ENCODE results near the gene SLC12A5. TPM values are rescaled to one million over a fixed set of nuclear protein-coding genes. Genes with fewer than 3 reads are reported as not detected.

SLC12A5 gene
- total RNA-seq, 1 donor from 2014 or later = 5.1 TPM

DNA sequence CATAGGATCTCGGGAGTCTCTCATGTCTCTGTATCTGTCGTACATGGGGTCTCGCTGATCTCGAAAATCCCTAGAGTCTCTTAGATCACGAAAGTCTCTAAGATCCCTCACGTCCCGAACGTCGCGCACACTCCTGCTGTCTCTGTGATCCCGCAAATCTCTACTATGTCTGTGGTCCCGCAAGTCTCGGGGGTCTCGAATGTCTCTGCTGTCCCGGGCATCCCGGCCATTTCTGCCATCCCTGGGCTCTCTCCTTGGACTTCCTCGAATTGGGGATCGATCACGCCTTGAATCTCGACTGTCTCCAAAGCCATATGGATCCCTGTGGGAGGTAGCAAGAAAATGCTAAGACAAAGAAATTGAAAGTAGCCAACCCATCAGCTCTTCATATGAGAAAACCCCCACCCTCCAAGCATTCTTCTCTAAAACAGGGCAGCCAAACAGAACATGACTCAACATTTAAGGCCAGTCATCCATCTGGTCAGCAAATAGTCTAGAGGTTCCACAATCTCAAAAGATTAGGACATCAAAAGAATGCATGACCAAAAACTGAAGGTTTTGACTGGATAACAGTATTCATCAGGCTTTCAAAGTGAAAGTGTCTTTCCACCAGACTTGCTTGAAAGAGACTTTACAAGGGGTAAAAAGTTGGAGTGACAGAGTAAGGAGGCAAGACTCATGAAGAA, 41.3 kb downstream of the SLC12A5 start:
- TF ChIP-seq, protein P1, sequence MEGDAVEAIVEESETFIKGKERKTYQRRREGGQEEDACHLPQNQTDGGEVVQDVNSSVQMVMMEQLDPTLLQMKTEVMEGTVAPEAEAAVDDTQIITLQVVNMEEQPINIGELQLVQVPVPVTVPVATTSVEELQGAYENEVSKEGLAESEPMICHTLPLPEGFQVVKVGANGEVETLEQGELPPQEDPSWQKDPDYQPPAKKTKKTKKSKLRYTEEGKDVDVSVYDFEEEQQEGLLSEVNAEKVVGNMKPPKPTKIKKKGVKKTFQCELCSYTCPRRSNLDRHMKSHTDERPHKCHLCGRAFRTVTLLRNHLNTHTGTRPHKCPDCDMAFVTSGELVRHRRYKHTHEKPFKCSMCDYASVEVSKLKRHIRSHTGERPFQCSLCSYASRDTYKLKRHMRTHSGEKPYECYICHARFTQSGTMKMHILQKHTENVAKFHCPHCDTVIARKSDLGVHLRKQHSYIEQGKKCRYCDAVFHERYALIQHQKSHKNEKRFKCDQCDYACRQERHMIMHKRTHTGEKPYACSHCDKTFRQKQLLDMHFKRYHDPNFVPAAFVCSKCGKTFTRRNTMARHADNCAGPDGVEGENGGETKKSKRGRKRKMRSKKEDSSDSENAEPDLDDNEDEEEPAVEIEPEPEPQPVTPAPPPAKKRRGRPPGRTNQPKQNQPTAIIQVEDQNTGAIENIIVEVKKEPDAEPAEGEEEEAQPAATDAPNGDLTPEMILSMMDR (conservative IDR thresholded peaks at IDR 0.05) = no peak
- Mint-ChIP-seq H3K4me3 (no peak overlapping the region), H3K9me3 (no peaks in the 10 kb centered on the region), H3K27ac (no peak overlapping the region), H3K36me3 (peaks cover 22% of the 10 kb centered on the region), H3K4me1 (ENCODE audit: unreplicated experiment) (peaks cover 15% of the 10 kb centered on the region), H3K27me3 (no peaks in the 10 kb centered on the region)
- DNase-seq (ENCODE audit: extremely low spot score, unreplicated experiment) = no peak

DNA sequence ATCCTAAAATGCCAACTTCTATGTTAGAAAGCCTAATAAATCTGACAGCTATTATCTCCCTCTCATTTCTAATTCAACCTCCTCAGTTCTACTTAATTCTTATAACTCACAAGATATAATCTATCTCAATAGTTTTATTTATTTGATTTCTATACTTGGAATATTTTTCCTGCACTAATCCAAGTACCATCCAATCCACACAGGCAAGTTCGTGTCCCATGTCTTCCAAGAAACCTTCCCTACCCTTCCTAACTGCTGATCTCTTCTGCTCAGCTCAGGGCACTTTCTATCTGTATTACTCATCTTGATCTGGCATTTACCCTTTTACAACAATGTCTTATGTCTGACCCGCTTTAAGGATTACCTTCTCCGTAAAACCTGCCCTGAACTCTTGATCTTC, 42.6 kb downstream of the SLC12A5 start:
- Mint-ChIP-seq H3K27ac (no peak overlapping the region), H3K9me3 (no peaks in the 10 kb centered on the region), H3K4me1 (ENCODE audit: unreplicated experiment) (peaks cover 15% of the 10 kb centered on the region), H3K36me3 (peaks cover 17% of the 10 kb centered on the region), H3K4me3 (no peak overlapping the region), H3K27me3 (no peaks in the 10 kb centered on the region)
- TF ChIP-seq, protein P1 (conservative IDR thresholded peaks at IDR 0.05) = no peak
- DNase-seq (ENCODE audit: extremely low spot score, unreplicated experiment) = no peak

DNA sequence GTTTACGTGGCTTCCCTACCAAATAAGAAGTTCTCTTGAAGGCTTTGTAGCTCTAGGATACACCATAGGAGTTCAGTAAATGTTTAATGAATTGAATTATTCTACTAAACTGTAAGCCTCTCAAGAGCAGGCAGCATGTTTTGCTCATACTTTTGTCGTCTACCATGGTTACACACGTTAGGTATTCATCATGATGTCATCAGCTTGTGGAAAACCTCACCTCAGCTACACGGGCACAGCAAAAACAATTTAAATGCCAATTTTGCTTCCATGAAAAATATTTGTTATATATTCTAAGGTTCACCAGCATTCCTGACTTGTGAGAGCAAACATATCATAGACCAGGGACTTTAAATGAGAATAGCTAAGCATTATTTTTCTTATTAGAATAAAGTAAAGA, 44.0 kb downstream of the SLC12A5 start:
- H3K4me3 Mint-ChIP-seq = no peak overlapping the region
- no peak for DNase-seq (ENCODE audit: extremely low spot score, unreplicated experiment)
- no peaks in the 10 kb centered on the region for H3K27me3 Mint-ChIP-seq
- peaks cover 15% of the 10 kb centered on the region for H3K4me1 Mint-ChIP-seq (ENCODE audit: unreplicated experiment)
- no peak overlapping the region for H3K27ac Mint-ChIP-seq
- H3K9me3 Mint-ChIP-seq = no peaks in the 10 kb centered on the region
- H3K36me3 Mint-ChIP-seq = peaks cover 14% of the 10 kb centered on the region
- TF ChIP-seq, protein P1 (conservative IDR thresholded peaks at IDR 0.05) = no peak

DNA sequence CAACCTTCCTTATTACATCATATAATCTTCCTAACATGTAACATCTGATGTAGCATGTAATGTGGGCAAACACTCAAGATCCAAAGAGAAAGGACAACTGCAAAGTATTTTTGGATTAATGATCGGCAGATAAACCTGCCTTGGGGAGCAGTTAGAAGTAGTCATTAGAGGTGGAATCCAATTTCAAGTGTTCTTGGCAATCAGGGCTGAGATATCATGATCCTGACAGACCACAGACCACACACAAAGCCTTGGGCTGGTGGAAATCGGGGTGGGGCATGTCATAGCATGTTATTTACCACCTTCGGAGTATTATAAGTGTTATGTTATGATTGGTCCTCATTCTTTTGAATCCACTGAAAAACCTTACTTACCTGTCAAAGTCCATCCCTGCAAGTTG, 44.4 kb downstream of the SLC12A5 start:
- TF ChIP-seq, protein P1 (conservative IDR thresholded peaks at IDR 0.05) = no peak
- Mint-ChIP-seq H3K36me3 (peaks cover 11% of the 10 kb centered on the region), H3K4me1 (ENCODE audit: unreplicated experiment) (peaks cover 15% of the 10 kb centered on the region), H3K4me3 (no peak overlapping the region), H3K9me3 (no peaks in the 10 kb centered on the region), H3K27ac (no peak overlapping the region), H3K27me3 (no peaks in the 10 kb centered on the region)
- DNase-seq (ENCODE audit: extremely low spot score, unreplicated experiment) = no peak

DNA sequence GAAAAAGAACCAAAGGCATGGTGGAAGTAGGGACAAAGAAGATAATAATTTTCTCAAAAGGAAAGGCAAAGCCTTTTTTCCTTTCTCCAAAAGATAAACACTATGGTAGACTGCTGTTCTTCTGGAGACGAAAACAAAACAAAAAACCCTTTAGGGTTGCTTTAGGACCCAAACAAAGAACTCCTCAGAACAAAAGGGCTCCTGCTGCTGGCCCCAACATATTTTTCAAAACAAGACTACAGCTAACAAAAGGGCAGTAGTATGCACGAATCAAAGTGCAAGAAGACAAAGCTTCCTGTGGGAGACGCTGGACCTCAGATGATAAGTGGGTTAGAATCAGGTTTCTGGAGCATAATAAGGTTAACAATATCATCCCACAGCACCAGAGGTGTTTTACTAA, 45.0 kb downstream of the SLC12A5 start:
- H3K4me1 Mint-ChIP-seq (ENCODE audit: unreplicated experiment) = peaks cover 15% of the 10 kb centered on the region
- no peak for DNase-seq (ENCODE audit: extremely low spot score, unreplicated experiment)
- H3K9me3 Mint-ChIP-seq = no peaks in the 10 kb centered on the region
- TF ChIP-seq, protein P1 (conservative IDR thresholded peaks at IDR 0.05) = no peak
- H3K27me3 Mint-ChIP-seq = no peaks in the 10 kb centered on the region
- peak overlapping the region; percentile 23 for H3K27ac Mint-ChIP-seq
- no peak overlapping the region for H3K4me3 Mint-ChIP-seq
- H3K36me3 Mint-ChIP-seq = peaks cover 9% of the 10 kb centered on the region
